HepG2 (cell line): ENCODE measurements around the gene CIART. TPM values are rescaled to one million over a fixed set of nuclear protein-coding genes. Genes with fewer than 3 reads are reported as not detected.

ENCODE experiments used
- AGO2 ChIP-seq: fragments of 200-400 bp; formaldehyde crosslinking; optimal IDR thresholded peaks from 2 replicates; pipeline ENCODE3; 2017; ENCODE audit warnings: mild to moderate bottlenecking, low read depth, low read length, moderate library complexity
- FLYWCH1 ChIP-seq: sonication (generic); formaldehyde crosslinking; IDR thresholded peaks from 2 replicates; pipeline ENCODE4 v1.8.1; 2023; ENCODE audit warnings: mild to moderate bottlenecking, missing genetic modification reagents
- FOXP1 ChIP-seq, 2 experiments: fragments of 450-650 bp in 1 of 2; IDR thresholded peaks; 2 replicates each; pipeline ENCODE4 v1.6.1; 2017 to 2018; ENCODE audit warnings: antibody characterized with exemption in 1 of 2
- HIC2 ChIP-seq: sonication (generic); formaldehyde crosslinking; IDR thresholded peaks from 2 replicates; pipeline ENCODE4 v1.9.0; 2022; ENCODE audit warnings: low read depth, missing genetic modification reagents
- KAT8 ChIP-seq: IDR thresholded peaks from 2 replicates; pipeline ENCODE4 v1.6.1; 2016; ENCODE audit warnings: missing genetic modification reagents, missing compliant biosample characterization
- KMT2A ChIP-seq: sonication (generic); formaldehyde crosslinking; IDR thresholded peaks from 2 replicates; pipeline ENCODE4 v1.4.0; 2020; ENCODE audit warnings: missing genetic modification reagents
- MIXL1 ChIP-seq: IDR thresholded peaks from 2 replicates; pipeline ENCODE4 v1.6.1; 2016
- NONO ChIP-seq, 2 experiments: fragments of 450-650 bp in 1 of 2; sonication (generic) in 1 of 2; formaldehyde crosslinking in 1 of 2; IDR thresholded peaks in 1 of 2; conservative IDR thresholded peaks in 1 of 2; 2 replicates each; pipeline versions ENCODE4 v1.6.1 to v1.8.0; 2017 to 2022; ENCODE audit warnings: mild to moderate bottlenecking in 1 of 2, missing genetic modification reagents in 1 of 2, moderate library complexity in 1 of 2
- PCBP2 ChIP-seq: fragments of 200-400 bp; formaldehyde crosslinking; optimal IDR thresholded peaks from 2 replicates; pipeline ENCODE3; 2018; ENCODE audit warnings: low read length, low read depth; ENCODE audit not compliant: poor library complexity, severe bottlenecking
- RAD21 ChIP-seq: fragments of 450-650 bp; formaldehyde crosslinking; IDR thresholded peaks from 2 replicates; pipeline ENCODE4 v1.5.0; 2020; ENCODE audit warnings: mild to moderate bottlenecking
- RBM22 ChIP-seq: fragments of 200-400 bp; formaldehyde crosslinking; optimal IDR thresholded peaks from 2 replicates; pipeline ENCODE3; 2017; ENCODE audit warnings: mild to moderate bottlenecking, low read length, moderate library complexity
- REPIN1 ChIP-seq: sonication (generic); formaldehyde crosslinking; IDR thresholded peaks from 2 replicates; pipeline ENCODE4 v1.8.0; 2022; ENCODE audit warnings: missing genetic modification reagents, low read depth, mild to moderate bottlenecking, borderline replicate concordance
- RFX1 ChIP-seq: fragments of 450-650 bp; IDR thresholded peaks from 2 replicates; pipeline ENCODE4 v1.6.1; 2017
- SOX6 ChIP-seq, 2 experiments: fragments of 450-650 bp in 1 of 2; sonication (generic) in 1 of 2; formaldehyde crosslinking in 1 of 2; IDR thresholded peaks; 2 replicates each; pipeline versions ENCODE4 v1.4.0 to v1.6.1; 2017 to 2020; ENCODE audit warnings: antibody characterized with exemption in 1 of 2, mild to moderate bottlenecking in 1 of 2, missing genetic modification reagents in 1 of 2
- SSRP1 ChIP-seq: IDR thresholded peaks from 2 replicates; pipeline ENCODE4 v1.6.1; 2016; ENCODE audit warnings: control low read depth
- YEATS4 ChIP-seq: sonication (generic); formaldehyde crosslinking; IDR thresholded peaks from 2 replicates; pipeline ENCODE4 v1.4.0; 2020; ENCODE audit warnings: missing genetic modification reagents, borderline replicate concordance
- ZBTB1 ChIP-seq: sonication (generic); formaldehyde crosslinking; IDR thresholded peaks from 2 replicates; pipeline ENCODE4 v1.4.0; 2020; ENCODE audit warnings: missing genetic modification reagents, borderline replicate concordance
- ZFX ChIP-seq: sonication (generic); formaldehyde crosslinking; IDR thresholded peaks from 2 replicates; pipeline ENCODE4 v1.4.0; 2020; ENCODE audit warnings: mild to moderate bottlenecking, low read depth, missing genetic modification reagents, moderate library complexity
- ZNF180 ChIP-seq: sonication (generic); formaldehyde crosslinking; IDR thresholded peaks from 2 replicates; pipeline ENCODE4 v1.4.0; 2020; ENCODE audit warnings: low read depth, missing genetic modification reagents, borderline replicate concordance
- ZNF577 ChIP-seq: sonication (generic); formaldehyde crosslinking; IDR thresholded peaks from 2 replicates; pipeline ENCODE4 v1.4.0; 2020; ENCODE audit warnings: mild to moderate bottlenecking, low read depth, missing genetic modification reagents, borderline replicate concordance
- ZNF703 ChIP-seq: sonication (generic); formaldehyde crosslinking; IDR thresholded peaks from 2 replicates; pipeline ENCODE4 v1.5.1; 2020; ENCODE audit warnings: missing genetic modification reagents, mild to moderate bottlenecking, moderate library complexity, borderline replicate concordance
- ZNF839 ChIP-seq: sonication (generic); formaldehyde crosslinking; IDR thresholded peaks from 2 replicates; pipeline ENCODE4 v1.4.0; 2020; ENCODE audit warnings: missing genetic modification reagents, mild to moderate bottlenecking, borderline replicate concordance
- ZNF891 ChIP-seq: sonication (generic); formaldehyde crosslinking; IDR thresholded peaks from 2 replicates; pipeline ENCODE4 v1.5.0; 2020; ENCODE audit warnings: mild to moderate bottlenecking, missing genetic modification reagents
- polyA plus RNA-seq, 8 experiments: library from polyadenylated mRNA; depleted of rRNA in 3 of 8; stranded (reverse) in 7 of 8; unstranded in 1 of 8; fragments of >200 nt; fragmentation: Illumina TruSeq in 4 of 8; extraction: Trizol in 4 of 8; gene quantifications; 2 replicates each; pipeline versions ENCODE4 v1.2.1 to v1.2.3, GENCODE V29; 2011 to 2016; ENCODE audit warnings: low read depth in 4 of 8, missing spikeins in 1 of 8, mixed read lengths in 1 of 8; ENCODE audit not compliant: insufficient read depth in 1 of 8
- total RNA-seq, 5 experiments: library from RNA; depleted of rRNA; stranded (reverse); fragments of >200 nt; fragmentation: Illumina TruSeq; extraction: Trizol; gene quantifications; 2 replicates each; pipeline ENCODE4 v1.2.3, GENCODE V29; 2016; ENCODE audit warnings: low read depth in 1 of 5
- TF ChIP-seq, protein P1 (sequence below): sonication (generic); formaldehyde crosslinking; IDR thresholded peaks from 2 replicates; pipeline ENCODE4 v1.4.0; 2020; ENCODE audit warnings: missing genetic modification reagents; ENCODE audit errors: not compliant biosample characterization
- TF ChIP-seq, protein P2 (sequence below): sonication (generic); formaldehyde crosslinking; IDR thresholded peaks from 2 replicates; pipeline ENCODE4 v1.4.0; 2020; ENCODE audit warnings: missing genetic modification reagents, borderline replicate concordance

CIART gene
- total and polyA plus RNA-seq, 2 of the 13 experiments (the other 11 are each of a cell fraction or from before 2014, with no cell fraction given) = 0.58 TPM; not detected in 1

DNA sequence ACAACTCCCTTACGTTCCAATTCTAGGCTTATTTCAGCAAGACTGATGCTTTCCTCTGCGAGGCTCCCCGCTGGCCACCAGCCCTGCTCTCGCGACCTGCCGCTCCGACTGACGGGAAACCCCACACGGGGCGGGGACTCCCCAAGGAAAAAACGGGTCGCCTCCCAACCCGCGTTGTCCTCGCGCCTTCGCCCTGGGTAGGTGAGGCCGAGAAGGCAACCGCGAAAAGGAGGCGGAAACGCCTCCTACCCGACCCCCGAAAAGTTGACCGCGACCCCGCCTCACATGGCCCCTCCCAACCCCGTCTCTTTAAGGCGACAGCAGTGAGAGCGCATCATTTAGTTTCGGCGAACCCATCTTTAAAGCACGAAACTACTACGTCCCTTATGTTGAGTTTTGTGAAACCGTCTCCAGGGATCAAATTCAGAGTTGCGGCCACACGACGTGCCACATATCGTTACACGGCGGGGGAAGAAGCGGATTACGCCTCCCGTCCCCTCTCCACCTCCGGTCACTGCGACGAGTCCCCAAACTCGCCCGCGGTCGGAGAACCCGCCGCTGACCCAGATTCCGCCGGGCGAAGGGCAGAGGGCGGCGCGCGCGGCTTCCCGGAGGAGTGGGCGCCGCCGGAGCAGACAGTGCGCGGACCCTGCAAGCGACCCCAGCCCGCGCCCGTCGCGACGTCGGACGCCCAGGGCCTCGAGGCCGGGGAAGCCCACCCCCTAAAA lies 47.6 kb upstream of the CIART start (continued):
- TF ChIP-seq, protein P1, sequence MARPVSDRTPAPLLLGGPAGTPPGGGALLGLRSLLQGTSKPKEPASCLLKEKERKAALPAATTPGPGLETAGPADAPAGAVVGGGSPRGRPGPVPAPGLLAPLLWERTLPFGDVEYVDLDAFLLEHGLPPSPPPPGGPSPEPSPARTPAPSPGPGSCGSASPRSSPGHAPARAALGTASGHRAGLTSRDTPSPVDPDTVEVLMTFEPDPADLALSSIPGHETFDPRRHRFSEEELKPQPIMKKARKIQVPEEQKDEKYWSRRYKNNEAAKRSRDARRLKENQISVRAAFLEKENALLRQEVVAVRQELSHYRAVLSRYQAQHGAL (CRISPR knock-in tag) = no peak
- TF ChIP-seq ZBTB1 = no peak
- TF ChIP-seq RBM22 = no peak
- TF ChIP-seq REPIN1 (CRISPR knock-in tag) = 0 out of 2 replicates have a peak, but pooled peaks have one; percentile 10
- no peak for TF ChIP-seq MIXL1
- no peak for TF ChIP-seq FOXP1 (IDR thresholded peaks at IDR 0.05)
- TF ChIP-seq FOXP1 (CRISPR knock-in tag; IDR thresholded peaks at IDR 0.05) = no peak
- peak; percentile 43; the same call in 1 of the 2 replicates for TF ChIP-seq ZFX (CRISPR knock-in tag)
- TF ChIP-seq ZNF891 (CRISPR knock-in tag) = peak; percentile 79
- TF ChIP-seq PCBP2 = no peak
- peak; percentile 63; the same call in 1 of the 2 replicates for TF ChIP-seq ZNF839 (CRISPR knock-in tag)
- no peak for TF ChIP-seq ZNF703 (CRISPR knock-in tag)
- no peak for TF ChIP-seq RFX1
- no peak for TF ChIP-seq NONO (IDR thresholded peaks at IDR 0.05)
- TF ChIP-seq NONO (CRISPR knock-in tag; conservative IDR thresholded peaks at IDR 0.05) = no peak; the same call in 1 of the 2 replicates
- TF ChIP-seq AGO2 = peak; percentile 91
- no peak for TF ChIP-seq SSRP1 (CRISPR knock-in tag)
- TF ChIP-seq FLYWCH1 = no peak
- TF ChIP-seq KMT2A (CRISPR knock-in tag) = peak; percentile 61
- TF ChIP-seq ZNF180 (CRISPR knock-in tag) = no peak
- TF ChIP-seq YEATS4 (CRISPR knock-in tag) = peak; percentile 70; the same call in 1 of the 2 replicates
- TF ChIP-seq ZNF577 = no peak
- TF ChIP-seq RAD21 (CRISPR knock-in tag) = no peak
- TF ChIP-seq HIC2 = no peak
- TF ChIP-seq KAT8 = peak; percentile 58; the same call in 1 of the 2 replicates
- no peak for TF ChIP-seq SOX6 (IDR thresholded peaks at IDR 0.05)
- TF ChIP-seq SOX6 (CRISPR knock-in tag; IDR thresholded peaks at IDR 0.05) = no peak
- TF ChIP-seq, protein P2, sequence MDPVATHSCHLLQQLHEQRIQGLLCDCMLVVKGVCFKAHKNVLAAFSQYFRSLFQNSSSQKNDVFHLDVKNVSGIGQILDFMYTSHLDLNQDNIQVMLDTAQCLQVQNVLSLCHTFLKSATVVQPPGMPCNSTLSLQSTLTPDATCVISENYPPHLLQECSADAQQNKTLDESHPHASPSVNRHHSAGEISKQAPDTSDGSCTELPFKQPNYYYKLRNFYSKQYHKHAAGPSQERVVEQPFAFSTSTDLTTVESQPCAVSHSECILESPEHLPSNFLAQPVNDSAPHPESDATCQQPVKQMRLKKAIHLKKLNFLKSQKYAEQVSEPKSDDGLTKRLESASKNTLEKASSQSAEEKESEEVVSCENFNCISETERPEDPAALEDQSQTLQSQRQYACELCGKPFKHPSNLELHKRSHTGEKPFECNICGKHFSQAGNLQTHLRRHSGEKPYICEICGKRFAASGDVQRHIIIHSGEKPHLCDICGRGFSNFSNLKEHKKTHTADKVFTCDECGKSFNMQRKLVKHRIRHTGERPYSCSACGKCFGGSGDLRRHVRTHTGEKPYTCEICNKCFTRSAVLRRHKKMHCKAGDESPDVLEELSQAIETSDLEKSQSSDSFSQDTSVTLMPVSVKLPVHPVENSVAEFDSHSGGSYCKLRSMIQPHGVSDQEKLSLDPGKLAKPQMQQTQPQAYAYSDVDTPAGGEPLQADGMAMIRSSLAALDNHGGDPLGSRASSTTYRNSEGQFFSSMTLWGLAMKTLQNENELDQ (CRISPR knock-in tag) = no peak
